SU-DHL-6 (cell line): Measurements from ENCODE around the gene PRR15.

Experiments used
- H2AFZ ChIP-seq: fragments of 200-600 bp; sonication (generic); 2 replicates; pipeline ENCODE4 v1.6.1; 2014; ENCODE audit warnings: low read depth, mild to moderate bottlenecking, moderate library complexity, mixed read lengths, antibody characterized with exemption, low read length; ENCODE audit not compliant: severe bottlenecking
- H3F3A ChIP-seq: fragments of 200-600 bp; shearing (Covaris generic); 2 replicates; pipeline ENCODE4 v1.6.0; 2016; ENCODE audit warnings: antibody characterized with exemption, mild to moderate bottlenecking; ENCODE audit not compliant: insufficient read depth
- H3K27ac ChIP-seq: fragments of 200-600 bp; sonication (generic); 2 replicates; pipeline ENCODE4 v1.5.1; 2016; ENCODE audit warnings: low read depth, mild to moderate bottlenecking, low read length, moderate library complexity, mixed read lengths
- H3K27me3 ChIP-seq: fragments of 200-600 bp; sonication (generic), shearing (Covaris generic); 2 replicates; pipeline ENCODE4 v1.6.0; 2014; ENCODE audit warnings: mild to moderate bottlenecking, low read length
- H3K36me3 ChIP-seq: fragments of 200-600 bp; sonication (generic); 2 replicates; pipeline ENCODE4 v1.6.1; 2014; ENCODE audit warnings: mild to moderate bottlenecking, low read length, mixed read lengths
- H3K4me2 ChIP-seq: fragments of 300-600, 200-600 bp; shearing (Covaris generic), sonication (generic); 2 replicates; pipeline ENCODE4 v1.6.0; 2014; ENCODE audit warnings: low read length, low read depth, mild to moderate bottlenecking; ENCODE audit not compliant: poor library complexity, severe bottlenecking
- H3K4me3 ChIP-seq: fragments of 200-600 bp; sonication (generic); 2 replicates; pipeline ENCODE4 v1.5.1; 2014; ENCODE audit warnings: antibody characterized with exemption, low read length, mild to moderate bottlenecking, mixed read lengths; ENCODE audit not compliant: insufficient read depth, poor library complexity, severe bottlenecking
- H3K79me2 ChIP-seq: fragments of 200-600 bp; sonication (generic); 2 replicates; pipeline ENCODE4 v1.6.1; 2014; ENCODE audit warnings: mild to moderate bottlenecking, low read length, moderate library complexity; ENCODE audit not compliant: insufficient read depth
- H3K9ac ChIP-seq: fragments of 200-600 bp; sonication (generic); 2 replicates; pipeline ENCODE4 v1.7.0; 2014; ENCODE audit warnings: mild to moderate bottlenecking, low read length
- H3K9me2 ChIP-seq: fragments of 200-600 bp; sonication (generic); replicated peaks from 2 replicates; pipeline ENCODE4 v1.6.1; 2014; ENCODE audit warnings: low read length; ENCODE audit not compliant: insufficient read depth
- H3K9me3 ChIP-seq: fragments of 200-600 bp; sonication (generic); 2 replicates; pipeline ENCODE4 v1.6.1; 2014; ENCODE audit warnings: low read length, mixed read lengths; ENCODE audit not compliant: insufficient read depth
- H4K20me1 ChIP-seq: fragments of 200-600 bp; sonication (generic); 2 replicates; pipeline ENCODE4 v1.6.1; 2014; ENCODE audit warnings: low read depth, mild to moderate bottlenecking, antibody characterized with exemption, low read length, moderate library complexity, mixed read lengths
- CTCF ChIP-seq: fragments of 200-600 bp; sonication (generic); IDR thresholded peaks from one replicate; pipeline ENCODE4 v1.5.1; 2017; ENCODE audit warnings: antibody characterized with exemption, mild to moderate bottlenecking, low read length, moderate library complexity; ENCODE audit not compliant: insufficient read depth, poor library complexity, severe bottlenecking
- EZH2phosphoT487 ChIP-seq: fragments of 200-600 bp; sonication (generic), shearing (Covaris generic); conservative IDR thresholded peaks from 2 replicates; pipeline ENCODE4 v1.6.1; 2018; ENCODE audit warnings: mild to moderate bottlenecking, antibody characterized with exemption, low read length, moderate library complexity, mixed read lengths

Gene PRR15

GRCh38 chr7:29539471-29539870 lies 24.2 kb upstream of the PRR15 start:
- no peaks in the 10 kb centered on the region for H3K79me2 ChIP-seq
- TF ChIP-seq EZH2phosphoT487, result no peak
- no peak for TF ChIP-seq CTCF
- H3F3A ChIP-seq, result no peaks in the 10 kb centered on the region
- no peak overlapping the region for H3K4me3 ChIP-seq
- H3K9me2 ChIP-seq, result no peaks in the 10 kb centered on the region
- H4K20me1 ChIP-seq, result no peaks in the 10 kb centered on the region
- no peak overlapping the region for H3K27ac ChIP-seq
- no peak overlapping the region for H3K9ac ChIP-seq
- H3K27me3 ChIP-seq, result no peaks in the 10 kb centered on the region
- H3K9me3 ChIP-seq, result no peaks in the 10 kb centered on the region
- no peak overlapping the region for H2AFZ ChIP-seq
- H3K36me3 ChIP-seq, result no peaks in the 10 kb centered on the region
- H3K4me2 ChIP-seq, result no peak overlapping the region

DNA sequence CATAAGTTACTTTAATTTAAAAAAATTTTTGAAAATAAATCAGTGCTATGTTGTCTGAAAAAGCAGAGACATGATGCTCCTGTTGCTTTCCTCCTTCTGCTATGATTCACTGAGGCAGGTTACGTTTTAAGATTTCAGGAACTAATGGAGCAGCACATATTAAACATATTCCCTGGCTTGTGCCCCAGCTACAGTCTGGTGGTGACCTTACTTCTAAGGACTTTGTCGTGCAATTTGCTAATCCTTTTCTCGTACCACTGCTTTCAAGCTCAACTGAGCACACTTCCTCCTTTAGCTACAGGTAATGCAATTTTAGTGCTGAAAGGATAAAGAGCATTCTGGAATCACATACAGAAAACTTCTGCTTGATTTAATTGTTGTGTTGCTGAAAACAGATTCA lies 16.2 kb upstream of the PRR15 start:
- H4K20me1 ChIP-seq, result no peaks in the 10 kb centered on the region
- TF ChIP-seq CTCF, result no peak
- no peak for TF ChIP-seq EZH2phosphoT487
- no peaks in the 10 kb centered on the region for H3K9me2 ChIP-seq
- H3K4me2 ChIP-seq, result no peak overlapping the region
- H3K27ac ChIP-seq, result no peak overlapping the region
- no peaks in the 10 kb centered on the region for H3K27me3 ChIP-seq
- H3K4me3 ChIP-seq, result no peak overlapping the region
- no peak overlapping the region for H3K9ac ChIP-seq
- H3K9me3 ChIP-seq, result no peaks in the 10 kb centered on the region
- no peak overlapping the region for H2AFZ ChIP-seq
- H3F3A ChIP-seq, result no peaks in the 10 kb centered on the region
- no peaks in the 10 kb centered on the region for H3K79me2 ChIP-seq
- no peaks in the 10 kb centered on the region for H3K36me3 ChIP-seq

DNA sequence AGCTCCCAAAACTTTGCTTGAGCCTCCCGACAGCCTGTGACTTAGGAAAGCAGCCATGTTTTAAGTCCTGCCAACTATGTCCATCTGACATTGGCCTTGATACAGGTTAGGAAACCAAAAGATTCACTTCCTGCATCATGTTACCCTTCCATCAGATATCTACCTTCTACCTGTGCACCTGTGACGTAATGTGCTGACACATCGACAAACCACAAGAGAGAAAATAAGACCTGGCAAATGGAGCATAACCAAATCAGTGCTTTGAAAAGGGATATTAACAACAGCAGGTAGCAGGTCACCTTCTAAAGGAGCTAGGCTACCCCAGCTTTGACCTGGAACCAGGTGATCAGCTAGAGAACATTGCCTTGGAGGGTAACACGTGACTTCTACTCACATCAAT lies 14.8 kb upstream of the PRR15 start:
- no peak overlapping the region for H3K9ac ChIP-seq
- no peak overlapping the region for H2AFZ ChIP-seq
- no peak for TF ChIP-seq EZH2phosphoT487
- TF ChIP-seq CTCF, result no peak
- H3K79me2 ChIP-seq, result no peaks in the 10 kb centered on the region
- H3K9me3 ChIP-seq, result no peaks in the 10 kb centered on the region
- no peak overlapping the region for H3K4me3 ChIP-seq
- H3K9me2 ChIP-seq, result no peaks in the 10 kb centered on the region
- H3K27ac ChIP-seq, result no peak overlapping the region
- no peak overlapping the region for H3K4me2 ChIP-seq
- no peaks in the 10 kb centered on the region for H3F3A ChIP-seq
- H3K27me3 ChIP-seq, result no peaks in the 10 kb centered on the region
- H3K36me3 ChIP-seq, result no peaks in the 10 kb centered on the region
- no peaks in the 10 kb centered on the region for H4K20me1 ChIP-seq

- no peaks in the 10 kb centered on the region for H3K27me3 ChIP-seq
- H3F3A ChIP-seq, result no peaks in the 10 kb centered on the region
- H3K9me2 ChIP-seq, result no peaks in the 10 kb centered on the region
- no peaks in the 10 kb centered on the region for H4K20me1 ChIP-seq
- no peak overlapping the region for H3K27ac ChIP-seq
- H2AFZ ChIP-seq, result no peak overlapping the region
- no peak overlapping the region for H3K9ac ChIP-seq
- H3K4me2 ChIP-seq, result no peak overlapping the region
- no peak overlapping the region for H3K4me3 ChIP-seq
- TF ChIP-seq CTCF (no peak), EZH2phosphoT487 (no peak)
- H3K36me3 ChIP-seq, result no peaks in the 10 kb centered on the region
- H3K79me2 ChIP-seq, result no peaks in the 10 kb centered on the region
- no peaks in the 10 kb centered on the region for H3K9me3 ChIP-seq
Measured at GRCh38 chr7:29552392-29552791, 11.2 kb upstream of the PRR15 start.
